ENCODE results near the gene MPHOSPH8.

- no peak for TF ChIP-seq CTCF (IDR thresholded peaks at IDR 0.05 in 4 of 5, conservative IDR thresholded peaks at IDR 0.05 in 1 of 5)
- no peak for TF ChIP-seq POLR2A (IDR thresholded peaks at IDR 0.05)
Observed at GRCh38 chr13:19685437-19685836, 52.0 kb downstream of the MPHOSPH8 start.

Data from gastrocnemius medialis (tissue), 4 donors.